ENCODE results near the gene ALKBH6. TPM values are rescaled to one million over a fixed set of nuclear protein-coding genes. Genes with fewer than 3 reads are reported as not detected.
A peak's percentile ranks its signal among the peaks of the same experiment; 100 is the strongest.

ALKBH6 gene
- total and polyA plus RNA-seq, 3 donors from 2014 or later: 11.9 to 26.3 (median 22.8) TPM

GRCh38 chr19:35995048-35995993, 18.7 kb downstream of the ALKBH6 start, which contains the start of gene SDHAF1:
Gene SDHAF1, plus strand, starts transcription at chr19:35995188. Its CDS starts 87 bp downstream, at chr19:35995275.
- Histone ChIP-seq H3K4me1 (peaks cover 13% of the 10 kb centered on the region), H3K27ac (peak within 1 kb of the TSS; percentile 59 to 77), H3K36me3 (ENCODE audit: low read depth, missing control alignments) (no peaks in the 10 kb centered on the region), H3K27me3 (no peaks in the 10 kb centered on the region), H3K4me3 (peak within 1 kb of the TSS; percentile 80 to 92), H3K9me3 (no peaks in the 10 kb centered on the region)
- intact Hi-C loops (cut with DNase I; ENCODE audit: low total_unique reads): no loop called here
- TF ChIP-seq POLR2A (IDR thresholded peaks at IDR 0.05): no peak
- TF ChIP-seq, protein P1, sequence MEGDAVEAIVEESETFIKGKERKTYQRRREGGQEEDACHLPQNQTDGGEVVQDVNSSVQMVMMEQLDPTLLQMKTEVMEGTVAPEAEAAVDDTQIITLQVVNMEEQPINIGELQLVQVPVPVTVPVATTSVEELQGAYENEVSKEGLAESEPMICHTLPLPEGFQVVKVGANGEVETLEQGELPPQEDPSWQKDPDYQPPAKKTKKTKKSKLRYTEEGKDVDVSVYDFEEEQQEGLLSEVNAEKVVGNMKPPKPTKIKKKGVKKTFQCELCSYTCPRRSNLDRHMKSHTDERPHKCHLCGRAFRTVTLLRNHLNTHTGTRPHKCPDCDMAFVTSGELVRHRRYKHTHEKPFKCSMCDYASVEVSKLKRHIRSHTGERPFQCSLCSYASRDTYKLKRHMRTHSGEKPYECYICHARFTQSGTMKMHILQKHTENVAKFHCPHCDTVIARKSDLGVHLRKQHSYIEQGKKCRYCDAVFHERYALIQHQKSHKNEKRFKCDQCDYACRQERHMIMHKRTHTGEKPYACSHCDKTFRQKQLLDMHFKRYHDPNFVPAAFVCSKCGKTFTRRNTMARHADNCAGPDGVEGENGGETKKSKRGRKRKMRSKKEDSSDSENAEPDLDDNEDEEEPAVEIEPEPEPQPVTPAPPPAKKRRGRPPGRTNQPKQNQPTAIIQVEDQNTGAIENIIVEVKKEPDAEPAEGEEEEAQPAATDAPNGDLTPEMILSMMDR (IDR thresholded peaks at IDR 0.05): no peak
- WGBS, 2 donors: 0% methylated on average over 6 to 45 of the region's 97 CpGs
- peak; percentile 98 for DNase-seq

DNA sequence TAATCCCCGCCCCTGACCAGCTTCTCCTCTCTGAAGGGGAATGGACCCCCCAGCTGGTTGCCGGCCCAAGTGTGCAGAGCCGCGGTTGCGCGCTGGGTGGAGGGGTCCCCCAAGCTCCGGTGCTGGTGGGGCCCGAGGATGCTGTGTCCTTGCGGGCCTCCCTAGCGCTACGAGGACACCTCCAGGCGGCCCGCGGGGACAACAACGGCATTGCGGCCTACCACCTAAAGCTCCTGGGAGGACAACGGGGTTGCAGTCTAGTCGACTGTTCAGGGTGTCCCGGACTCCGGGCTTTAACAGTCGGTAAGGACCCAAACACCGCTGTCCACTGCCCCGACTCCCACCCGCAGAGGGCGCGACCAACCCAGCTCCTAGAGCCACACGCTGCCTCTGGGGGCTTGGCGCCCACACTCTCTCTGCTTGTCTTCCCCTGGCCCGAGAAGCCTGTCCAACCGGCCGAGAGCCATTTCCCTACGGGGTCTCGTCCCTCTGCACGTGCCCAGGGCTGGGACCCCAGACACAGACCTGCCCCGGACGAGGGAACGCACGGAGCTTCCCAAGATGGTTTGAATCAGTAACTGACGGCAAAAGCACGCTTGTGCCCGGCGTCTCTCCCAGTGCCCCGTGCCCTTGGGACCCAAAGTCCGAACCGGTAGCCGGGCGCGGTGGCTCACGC, 20.0 kb downstream of the ALKBH6 start:
- TF ChIP-seq, protein P1 (IDR thresholded peaks at IDR 0.05): no peak
- no peak for TF ChIP-seq POLR2A (IDR thresholded peaks at IDR 0.05)
- H3K9me3 ChIP-seq: no peaks in the 10 kb centered on the region
- intact Hi-C loops (cut with DNase I; ENCODE audit: low total_unique reads): no loop called here
- H3K4me1 ChIP-seq: peaks cover 13% of the 10 kb centered on the region
- H3K36me3 ChIP-seq (ENCODE audit: low read depth, missing control alignments): no peaks in the 10 kb centered on the region
- H3K27me3 ChIP-seq: no peaks in the 10 kb centered on the region
- peak overlapping the region; percentile 59 to 77 for H3K27ac ChIP-seq
- DNase-seq: no peak
- 15 to 24% methylated on average over 22 to 48 of the region's 49 CpGs for WGBS, 2 donors
- H3K4me3 ChIP-seq: peak overlapping the region; percentile 80 to 92

- Histone ChIP-seq H3K27ac (no peak overlapping the region), H3K36me3 (ENCODE audit: low read depth, missing control alignments) (no peaks in the 10 kb centered on the region), H3K9me3 (no peaks in the 10 kb centered on the region), H3K4me3 (no peak overlapping the region), H3K4me1 (peaks cover 13% of the 10 kb centered on the region), H3K27me3 (no peaks in the 10 kb centered on the region)
- TF ChIP-seq, protein P1 (IDR thresholded peaks at IDR 0.05): no peak
- TF ChIP-seq POLR2A (IDR thresholded peaks at IDR 0.05): no peak
- WGBS, 2 donors: 82 to 87% methylated on average over 8 of the region's 8 CpGs
- no peak for DNase-seq
- intact Hi-C loops (cut with DNase I; ENCODE audit: low total_unique reads): no loop called here
These were observed 20.9 kb downstream of the ALKBH6 start for GRCh38 chr19:35992907-35993765.

- DNase-seq: no peak
- intact Hi-C loops (cut with DNase I; ENCODE audit: low total_unique reads): no loop called here
- no peak overlapping the region for H3K4me3 ChIP-seq
- H3K27me3 ChIP-seq: no peaks in the 10 kb centered on the region
- H3K9me3 ChIP-seq: no peaks in the 10 kb centered on the region
- WGBS, 2 donors: 77 to 78% methylated on average over 7 of the region's 7 CpGs
- no peaks in the 10 kb centered on the region for H3K36me3 ChIP-seq (ENCODE audit: low read depth, missing control alignments)
- H3K4me1 ChIP-seq: peaks cover 13% of the 10 kb centered on the region
- no peak for TF ChIP-seq POLR2A (IDR thresholded peaks at IDR 0.05)
- TF ChIP-seq, protein P1 (IDR thresholded peaks at IDR 0.05): no peak
- no peak overlapping the region for H3K27ac ChIP-seq
These were observed 22.1 kb downstream of the ALKBH6 start for GRCh38 chr19:35991731-35992450.
